Cortex of kidney (tissue), 1 donor: ENCODE measurements around the gene RPS4Y1.
"Not testable (repeated sequence)": the region's sequence is repeated elsewhere in the genome, so short reads cannot be mapped to it uniquely, and the experiment has no call there.

Experiments used
- DNase-seq: peaks from one replicate; lab custom pipeline; 2025; lab: John Stamatoyannopoulos, UW

Gene RPS4Y1

GRCh38 chrY:2841471-2841893, at the start of gene RPS4Y1:
TSS of gene RPS4Y1 (plus strand) at chrY:2841602. CDS start at chrY:2841625, 23 bp downstream.
- no peak for DNase-seq

- DNase-seq, result no peak
Observed at GRCh38 chrY:2796977-2797523, 44.4 kb upstream of the RPS4Y1 start.

- no peak for DNase-seq
Observed at GRCh38 chrY:2797991-2798390, 43.4 kb upstream of the RPS4Y1 start.

- DNase-seq, result no peak
Observed at GRCh38 chrY:2800246-2800645, 41.2 kb upstream of the RPS4Y1 start.

GRCh38 chrY:2817146-2817896, 24.1 kb upstream of the RPS4Y1 start:
- DNase-seq, result not testable (repeated sequence)

- no peak for DNase-seq
Observed at GRCh38 chrY:2824471-2824870, 16.9 kb upstream of the RPS4Y1 start.

GRCh38 chrY:2828497-2828896, 12.9 kb upstream of the RPS4Y1 start:
- DNase-seq, result no peak

- no peak for DNase-seq
Observed at GRCh38 chrY:2835230-2835629, 6.2 kb upstream of the RPS4Y1 start.

- no peak for DNase-seq
Observed at GRCh38 chrY:2837078-2837477, 4.3 kb upstream of the RPS4Y1 start.

GRCh38 chrY:2837932-2838331, 3.5 kb upstream of the RPS4Y1 start:
- DNase-seq, result no peak

- DNase-seq, result no peak
Observed at GRCh38 chrY:2846791-2847190, 5.4 kb downstream of the RPS4Y1 start.

GRCh38 chrY:2848384-2848783, 7.0 kb downstream of the RPS4Y1 start:
- no peak for DNase-seq

GRCh38 chrY:2849368-2849767, 8.0 kb downstream of the RPS4Y1 start:
- no peak for DNase-seq

GRCh38 chrY:2854145-2854774, 12.9 kb downstream of the RPS4Y1 start:
- DNase-seq, result no peak

GRCh38 chrY:2857068-2857467, 15.7 kb downstream of the RPS4Y1 start:
- DNase-seq, result no peak

- no peak for DNase-seq
Observed at GRCh38 chrY:2857686-2858085, 16.3 kb downstream of the RPS4Y1 start.

- no peak for DNase-seq
Observed at GRCh38 chrY:2859782-2860181, 18.4 kb downstream of the RPS4Y1 start.

- DNase-seq, result no peak
Observed at GRCh38 chrY:2860511-2860910, 19.1 kb downstream of the RPS4Y1 start.

- no peak for DNase-seq
Observed at GRCh38 chrY:2866581-2866980, 25.2 kb downstream of the RPS4Y1 start.

- no peak for DNase-seq
Observed at GRCh38 chrY:2867469-2867868, 26.1 kb downstream of the RPS4Y1 start.

- DNase-seq, result no peak
Observed at GRCh38 chrY:2868035-2868607, 26.7 kb downstream of the RPS4Y1 start.

- not testable (repeated sequence) for DNase-seq
Observed at GRCh38 chrY:2872234-2872633, 30.8 kb downstream of the RPS4Y1 start.

- DNase-seq, result no peak
Observed at GRCh38 chrY:2874211-2874610, 32.8 kb downstream of the RPS4Y1 start.
